ENCODE results near the gene COL28A1.

Gene COL28A1

DNA sequence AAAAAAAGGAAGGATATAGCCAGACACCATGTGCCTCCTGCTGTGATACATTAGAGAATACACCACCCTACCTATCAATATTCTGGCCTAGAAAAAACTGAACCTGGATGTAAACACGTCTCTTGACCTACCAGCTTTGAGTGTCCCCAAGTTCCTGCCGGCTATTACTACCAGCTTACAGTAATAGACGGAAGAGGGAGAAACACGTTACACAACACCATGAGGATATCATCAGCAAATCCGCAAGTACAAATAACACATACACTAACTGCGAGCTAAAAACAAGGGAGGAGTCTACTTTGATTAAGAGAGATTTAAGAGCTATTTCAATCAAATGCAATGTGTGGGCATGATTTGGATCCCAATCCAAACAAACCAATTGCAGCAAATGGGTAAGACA, 113.0 kb downstream of the COL28A1 start:
- POLR2A ChIA-PET, result no interaction called here
- TF ChIP-seq, protein P1, sequence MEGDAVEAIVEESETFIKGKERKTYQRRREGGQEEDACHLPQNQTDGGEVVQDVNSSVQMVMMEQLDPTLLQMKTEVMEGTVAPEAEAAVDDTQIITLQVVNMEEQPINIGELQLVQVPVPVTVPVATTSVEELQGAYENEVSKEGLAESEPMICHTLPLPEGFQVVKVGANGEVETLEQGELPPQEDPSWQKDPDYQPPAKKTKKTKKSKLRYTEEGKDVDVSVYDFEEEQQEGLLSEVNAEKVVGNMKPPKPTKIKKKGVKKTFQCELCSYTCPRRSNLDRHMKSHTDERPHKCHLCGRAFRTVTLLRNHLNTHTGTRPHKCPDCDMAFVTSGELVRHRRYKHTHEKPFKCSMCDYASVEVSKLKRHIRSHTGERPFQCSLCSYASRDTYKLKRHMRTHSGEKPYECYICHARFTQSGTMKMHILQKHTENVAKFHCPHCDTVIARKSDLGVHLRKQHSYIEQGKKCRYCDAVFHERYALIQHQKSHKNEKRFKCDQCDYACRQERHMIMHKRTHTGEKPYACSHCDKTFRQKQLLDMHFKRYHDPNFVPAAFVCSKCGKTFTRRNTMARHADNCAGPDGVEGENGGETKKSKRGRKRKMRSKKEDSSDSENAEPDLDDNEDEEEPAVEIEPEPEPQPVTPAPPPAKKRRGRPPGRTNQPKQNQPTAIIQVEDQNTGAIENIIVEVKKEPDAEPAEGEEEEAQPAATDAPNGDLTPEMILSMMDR (IDR thresholded peaks at IDR 0.05; ENCODE audit: insufficient read depth, low read length, missing control alignments), result no peak
- CTCF ChIA-PET, result interaction anchor here (1.0 to 14.7 kb wide), 16 partner anchors 9 to 873 kb away, joined by 3 to 230 read pairs (median 4); partner anchors contain the start of gene COL28A1
- DNase-seq (ENCODE audit: low read depth, low spot score), result no peak
- H3K4me3 ChIP-seq (ENCODE audit: low read depth, low read length), result no peak overlapping the region

DNA sequence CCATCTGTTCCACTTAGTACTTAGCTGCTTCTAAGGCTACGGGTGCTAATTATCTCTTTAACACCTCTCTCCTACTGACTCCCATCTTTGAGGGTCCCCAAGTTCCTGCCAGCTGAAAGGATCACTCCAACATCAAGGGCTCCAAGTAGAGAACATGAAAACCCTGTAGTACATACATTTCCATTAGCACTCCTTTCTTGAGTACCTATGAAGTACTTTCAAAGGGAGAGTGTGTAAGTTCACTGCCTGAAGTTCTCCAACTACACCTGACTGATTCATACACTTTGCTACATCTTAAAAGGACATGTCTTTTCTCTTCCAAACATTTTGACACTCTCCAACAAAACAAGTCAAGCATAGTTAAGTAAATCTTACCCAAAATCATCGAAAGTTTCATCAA, 113.8 kb downstream of the COL28A1 start:
- no peak for DNase-seq (ENCODE audit: low read depth, low spot score)
- POLR2A ChIA-PET, result no interaction called here
- CTCF ChIA-PET, result interaction anchor here (1.2 to 14.7 kb wide), 4 partner anchors 12 to 318 kb away, joined by 3 to 230 read pairs (median 82); partner anchors contain the start of gene COL28A1
- no peak overlapping the region for H3K4me3 ChIP-seq (ENCODE audit: low read depth, low read length)
- TF ChIP-seq, protein P1 (IDR thresholded peaks at IDR 0.05; ENCODE audit: insufficient read depth, low read length, missing control alignments), result no peak

DNA sequence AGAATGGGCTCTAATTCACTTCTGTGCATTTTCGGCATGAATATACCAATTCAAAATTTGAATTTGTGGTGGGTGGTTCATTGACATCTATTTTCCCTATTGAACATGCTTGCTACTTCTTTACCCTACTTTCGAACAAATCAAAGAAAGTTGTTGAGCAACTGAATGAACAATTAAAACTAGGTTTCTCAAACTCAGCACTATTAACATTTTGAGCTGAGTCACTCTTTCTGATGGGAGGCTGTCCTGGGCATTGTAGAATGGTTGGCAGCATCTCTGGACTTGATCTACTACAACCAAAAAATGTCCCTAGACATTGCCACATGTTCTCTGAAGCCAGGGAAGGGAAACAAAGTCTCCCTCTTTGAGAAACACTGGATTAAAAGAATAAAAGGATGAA, 116.7 kb downstream of the COL28A1 start:
- CTCF ChIA-PET, result interaction anchor here (1.0 to 14.7 kb wide), 2 partner anchors 235 to 315 kb away, joined by 3 to 160 read pairs; no protein-coding TSS in a partner anchor
- POLR2A ChIA-PET, result no interaction called here
- TF ChIP-seq, protein P1 (IDR thresholded peaks at IDR 0.05; ENCODE audit: insufficient read depth, low read length, missing control alignments), result no peak

DNA sequence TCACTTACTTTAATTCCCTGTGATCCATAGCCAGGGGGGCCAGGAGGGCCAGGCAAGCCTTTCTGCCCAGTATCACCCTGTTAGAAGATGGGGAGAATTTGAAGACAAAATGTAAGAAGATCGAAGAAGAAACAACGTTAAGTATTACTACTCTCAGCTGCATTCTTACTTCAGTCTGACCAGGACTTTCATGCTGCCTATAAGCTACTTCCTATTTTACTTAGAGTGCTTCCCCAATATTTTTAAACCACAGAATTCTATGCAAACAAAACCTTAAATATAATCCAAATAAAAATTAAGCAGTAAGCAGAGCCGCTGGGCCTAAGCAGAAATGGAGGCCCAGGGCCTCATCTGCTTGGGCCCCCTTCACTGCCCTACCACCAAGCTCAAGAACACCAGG, 117.8 kb downstream of the COL28A1 start:
- POLR2A ChIA-PET, result interaction anchor here (0.5 kb wide), 1 partner anchor 140 kb away, joined by 3 read pairs; no protein-coding TSS in a partner anchor
- TF ChIP-seq, protein P1 (IDR thresholded peaks at IDR 0.05; ENCODE audit: insufficient read depth, low read length, missing control alignments), result no peak
- CTCF ChIA-PET, result interaction anchor here (0.8 to 14.7 kb wide), 4 partner anchors 7 to 314 kb away, joined by 5 to 160 read pairs (median 10); no protein-coding TSS in a partner anchor
- H3K4me3 ChIP-seq (ENCODE audit: low read depth, low read length), result no peak overlapping the region
- DNase-seq (ENCODE audit: low read depth, low spot score), result no peak

More for the DNA sequence above, 116.7 kb downstream of the COL28A1 start:
- no peak overlapping the region for H3K4me3 ChIP-seq (ENCODE audit: low read depth, low read length)
- DNase-seq (ENCODE audit: low read depth, low spot score), result no peak

DNA sequence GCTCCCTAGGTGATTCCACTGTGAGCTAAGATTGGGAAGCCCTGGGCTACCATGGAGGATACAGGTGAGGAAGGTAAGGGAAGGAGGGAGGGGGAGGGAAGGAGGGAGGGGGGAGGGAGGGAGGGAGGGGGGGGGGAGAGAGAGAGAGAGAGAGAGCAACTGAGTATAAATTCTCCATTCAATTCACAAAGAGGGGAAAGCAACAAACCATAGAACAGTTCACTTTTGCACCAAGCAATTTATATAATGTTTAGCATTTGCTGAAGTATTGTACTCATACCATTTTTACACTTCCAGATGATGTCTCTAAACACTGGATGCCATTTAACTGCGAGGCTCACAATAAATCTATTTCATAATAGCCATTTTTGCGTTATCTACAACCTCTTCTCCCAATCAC, 118.3 kb downstream of the COL28A1 start:
- POLR2A ChIA-PET, result interaction anchor here (0.5 kb wide), 1 partner anchor 140 kb away, joined by 3 read pairs; no protein-coding TSS in a partner anchor
- H3K4me3 ChIP-seq (ENCODE audit: low read depth, low read length), result no peak overlapping the region
- CTCF ChIA-PET, result interaction anchor here (2.3 to 14.7 kb wide), 3 partner anchors 8 to 313 kb away, joined by 8 to 160 read pairs (median 12); no protein-coding TSS in a partner anchor
- no peak for DNase-seq (ENCODE audit: low read depth, low spot score)
- TF ChIP-seq, protein P1 (IDR thresholded peaks at IDR 0.05; ENCODE audit: insufficient read depth, low read length, missing control alignments), result no peak

DNA sequence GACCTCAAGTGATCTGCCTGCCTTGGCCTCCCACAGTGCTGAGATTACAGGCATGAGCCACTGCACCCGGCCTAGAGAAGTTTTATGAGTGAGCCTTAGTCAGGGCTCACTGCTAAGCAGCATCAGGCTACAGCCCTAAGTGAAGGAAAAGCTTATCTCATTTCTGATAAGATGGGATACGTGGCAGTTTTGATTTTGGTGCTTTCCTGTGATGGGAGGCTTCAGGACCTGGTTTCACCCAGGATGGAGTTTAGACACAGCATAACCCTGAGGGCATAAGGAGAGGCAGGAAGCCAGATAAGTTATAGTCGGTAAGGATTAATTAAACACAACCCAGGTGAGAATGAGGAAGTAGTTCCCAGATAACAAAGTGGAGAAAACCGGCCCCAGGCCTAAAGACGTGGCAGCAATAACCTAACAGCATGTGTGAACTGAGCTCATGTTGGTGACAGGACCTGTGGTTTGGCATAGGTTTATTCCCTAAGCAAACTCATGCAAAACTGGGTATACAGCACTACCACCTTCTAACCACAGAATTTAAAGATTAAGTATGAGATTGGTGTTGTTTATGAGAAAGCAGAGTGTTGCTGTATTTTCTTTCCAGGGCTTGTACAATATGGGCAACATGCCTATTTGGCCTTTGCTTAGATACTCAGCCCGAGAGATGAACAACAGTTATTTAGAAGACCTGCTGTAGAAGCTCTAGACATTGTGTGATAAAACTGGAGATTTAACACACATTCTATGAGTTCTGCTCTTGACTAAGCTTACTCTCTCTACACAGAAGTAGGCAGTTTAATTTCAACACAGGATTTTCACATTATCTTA, 119.4 kb downstream of the COL28A1 start:
- CTCF ChIA-PET, result interaction anchor here (1.1 to 14.7 kb wide), 4 partner anchors 9 to 312 kb away, joined by 3 to 160 read pairs (median 10); no protein-coding TSS in a partner anchor
- POLR2A ChIA-PET, result interaction anchor here (0.5 kb wide), 1 partner anchor 17 kb away, joined by 4 read pairs; no protein-coding TSS in a partner anchor

More for the DNA sequence above, 119.4 kb downstream of the COL28A1 start:
- TF ChIP-seq, protein P1 (IDR thresholded peaks at IDR 0.05; ENCODE audit: insufficient read depth, low read length, missing control alignments), result no peak
- no peak for DNase-seq (ENCODE audit: low read depth, low spot score)
- H3K4me3 ChIP-seq (ENCODE audit: low read depth, low read length), result no peak overlapping the region

Data from AG04449 (cell line).